GM23338 (cell line): ENCODE results near the gene GPC6.

Experiments used
- EZH2 ChIP-seq: fragments of 200-600 bp; sonication (generic); IDR thresholded peaks from one replicate; pipeline ENCODE4 v1.8.0; 2017; ENCODE audit warnings: antibody characterized with exemption, mild to moderate bottlenecking, low read depth; ENCODE audit not compliant: unreplicated experiment
- STAT1 ChIP-seq: IDR thresholded peaks from one replicate; pipeline ENCODE4 v1.6.1; 2016; ENCODE audit warnings: antibody characterized with exemption; ENCODE audit not compliant: unreplicated experiment

GRCh38 chr13:93771227-93771626 is 544.6 kb downstream of the GPC6 start:
- TF ChIP-seq EZH2 (no peak), STAT1 (no peak)
